Esophagus muscularis mucosa (tissue), 3 donors: ENCODE measurements around the gene CAMTA1.

Source experiments
- POLR2A ChIP-seq: fragments of 450-650 bp; IDR thresholded peaks from one replicate; pipeline ENCODE4 v1.6.1; 2017; ENCODE audit warnings: antibody characterized with exemption, moderate library complexity, mild to moderate bottlenecking, low read depth
- TF ChIP-seq, protein P1 (sequence below), 3 experiments: fragments of 200-600 bp in 2 of 3; fragments of 450-650 bp in 1 of 3; sonication (generic) in 2 of 3; IDR thresholded peaks; one replicate each; pipeline ENCODE4 v1.5.1; 2017 to 2019; ENCODE audit warnings: antibody characterized with exemption in 3 of 3, mild to moderate bottlenecking in 2 of 3, moderate library complexity in 1 of 3

DNA sequence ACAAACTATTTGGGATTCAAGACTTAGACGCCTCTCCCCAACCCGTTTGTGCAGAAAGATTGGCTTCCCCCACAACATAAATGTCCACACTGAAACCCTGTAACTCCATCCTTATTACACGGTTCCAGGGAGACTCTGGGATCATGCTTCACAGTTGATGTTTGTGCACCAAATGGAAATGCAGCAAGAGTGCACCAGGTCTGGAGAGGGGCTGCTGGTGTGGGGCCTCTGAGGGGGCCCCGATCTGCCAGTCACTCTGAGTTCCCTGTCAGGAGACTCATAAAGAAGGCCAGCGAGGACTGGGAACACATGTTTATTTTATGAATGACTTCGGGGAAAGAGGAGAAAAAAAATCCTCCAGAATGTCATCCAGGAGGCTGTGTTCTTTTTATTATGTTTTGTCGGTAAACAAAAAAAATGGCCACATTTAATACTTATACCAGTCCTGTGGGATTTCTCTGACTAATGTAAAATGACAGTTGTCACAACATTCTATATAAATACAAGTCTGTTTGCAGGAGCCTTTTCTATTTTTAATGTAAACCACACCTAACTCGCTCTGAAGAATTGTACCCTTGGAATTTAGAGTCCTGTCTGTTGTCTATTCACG lies 546.8 kb downstream of the CAMTA1 start:
- TF ChIP-seq POLR2A = no peak
- TF ChIP-seq, protein P1, sequence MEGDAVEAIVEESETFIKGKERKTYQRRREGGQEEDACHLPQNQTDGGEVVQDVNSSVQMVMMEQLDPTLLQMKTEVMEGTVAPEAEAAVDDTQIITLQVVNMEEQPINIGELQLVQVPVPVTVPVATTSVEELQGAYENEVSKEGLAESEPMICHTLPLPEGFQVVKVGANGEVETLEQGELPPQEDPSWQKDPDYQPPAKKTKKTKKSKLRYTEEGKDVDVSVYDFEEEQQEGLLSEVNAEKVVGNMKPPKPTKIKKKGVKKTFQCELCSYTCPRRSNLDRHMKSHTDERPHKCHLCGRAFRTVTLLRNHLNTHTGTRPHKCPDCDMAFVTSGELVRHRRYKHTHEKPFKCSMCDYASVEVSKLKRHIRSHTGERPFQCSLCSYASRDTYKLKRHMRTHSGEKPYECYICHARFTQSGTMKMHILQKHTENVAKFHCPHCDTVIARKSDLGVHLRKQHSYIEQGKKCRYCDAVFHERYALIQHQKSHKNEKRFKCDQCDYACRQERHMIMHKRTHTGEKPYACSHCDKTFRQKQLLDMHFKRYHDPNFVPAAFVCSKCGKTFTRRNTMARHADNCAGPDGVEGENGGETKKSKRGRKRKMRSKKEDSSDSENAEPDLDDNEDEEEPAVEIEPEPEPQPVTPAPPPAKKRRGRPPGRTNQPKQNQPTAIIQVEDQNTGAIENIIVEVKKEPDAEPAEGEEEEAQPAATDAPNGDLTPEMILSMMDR (IDR thresholded peaks at IDR 0.05) = no peak
